OCI-LY3 (cell line): ENCODE results near the gene AKAP12.

Source experiments
- CTCF ChIP-seq: fragments of 200-600, 300-600 bp; sonication (generic); IDR thresholded peaks from 2 replicates; pipeline ENCODE4 v1.5.1; 2014; ENCODE audit warnings: antibody characterized with exemption, low read length, low read depth
- EZH2phosphoT487 ChIP-seq: fragments of 200-600 bp; shearing (Covaris generic); IDR thresholded peaks from 2 replicates; pipeline ENCODE4 v1.6.1; 2018; ENCODE audit warnings: antibody characterized with exemption, mixed run types, low read depth

GRCh38 chr6:151377095-151377494, 137.3 kb downstream of the AKAP12 start:
- TF ChIP-seq CTCF (no peak), EZH2phosphoT487 (no peak)
